ENCODE data around the gene FOXRED2. TPM values are rescaled to one million over a fixed set of nuclear protein-coding genes. Genes with fewer than 3 reads are reported as not detected.

Gene FOXRED2
- total RNA-seq, 6 donors from 2014 or later, result 6.0 to 27.2 (median 12.9) TPM

DNA sequence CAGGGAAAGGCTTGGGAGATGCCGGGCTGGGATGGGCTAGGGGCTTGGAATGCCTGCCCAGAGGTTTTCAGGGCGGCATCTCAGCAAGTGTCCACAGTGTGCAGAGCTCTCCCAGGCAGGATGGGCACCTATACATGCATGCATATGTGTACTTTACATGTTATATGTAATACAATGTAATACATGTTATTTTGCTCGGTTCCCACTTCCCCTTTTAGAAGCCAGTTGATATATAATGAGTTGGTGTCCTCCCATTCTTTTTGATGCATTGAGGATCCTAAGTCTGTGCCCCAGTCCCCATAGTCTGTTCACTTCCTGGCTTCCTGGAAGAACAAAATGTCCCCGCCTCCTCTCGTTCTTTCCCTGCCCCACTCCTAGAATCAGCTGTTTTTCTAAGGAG is 42.2 kb upstream of the FOXRED2 start:
- Histone ChIP-seq H3K36me3 (no peaks in the 10 kb centered on the region), H3K27me3 (no peaks in the 10 kb centered on the region), H3K4me1 (no peaks in the 10 kb centered on the region), H3K9me3 (no peaks in the 10 kb centered on the region), H3K4me3 (no peak overlapping the region), H3K27ac (no peak overlapping the region)
- 53 to 60% methylated on average over 5 of the region's 5 CpGs for whole genome bisulfite sequencing, 2 donors
- TF ChIP-seq POLR2A (IDR thresholded peaks at IDR 0.05), result no peak
- no peak for TF ChIP-seq POLR2AphosphoS5 (IDR thresholded peaks at IDR 0.05)
- no peak for TF ChIP-seq EP300 (IDR thresholded peaks at IDR 0.05)
- TF ChIP-seq, protein P1, sequence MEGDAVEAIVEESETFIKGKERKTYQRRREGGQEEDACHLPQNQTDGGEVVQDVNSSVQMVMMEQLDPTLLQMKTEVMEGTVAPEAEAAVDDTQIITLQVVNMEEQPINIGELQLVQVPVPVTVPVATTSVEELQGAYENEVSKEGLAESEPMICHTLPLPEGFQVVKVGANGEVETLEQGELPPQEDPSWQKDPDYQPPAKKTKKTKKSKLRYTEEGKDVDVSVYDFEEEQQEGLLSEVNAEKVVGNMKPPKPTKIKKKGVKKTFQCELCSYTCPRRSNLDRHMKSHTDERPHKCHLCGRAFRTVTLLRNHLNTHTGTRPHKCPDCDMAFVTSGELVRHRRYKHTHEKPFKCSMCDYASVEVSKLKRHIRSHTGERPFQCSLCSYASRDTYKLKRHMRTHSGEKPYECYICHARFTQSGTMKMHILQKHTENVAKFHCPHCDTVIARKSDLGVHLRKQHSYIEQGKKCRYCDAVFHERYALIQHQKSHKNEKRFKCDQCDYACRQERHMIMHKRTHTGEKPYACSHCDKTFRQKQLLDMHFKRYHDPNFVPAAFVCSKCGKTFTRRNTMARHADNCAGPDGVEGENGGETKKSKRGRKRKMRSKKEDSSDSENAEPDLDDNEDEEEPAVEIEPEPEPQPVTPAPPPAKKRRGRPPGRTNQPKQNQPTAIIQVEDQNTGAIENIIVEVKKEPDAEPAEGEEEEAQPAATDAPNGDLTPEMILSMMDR (IDR thresholded peaks at IDR 0.05), result no peak
- DNase-seq (no peak), ATAC-seq (ENCODE audit: low FRiP score in 2 of 2) (no peak)

DNA sequence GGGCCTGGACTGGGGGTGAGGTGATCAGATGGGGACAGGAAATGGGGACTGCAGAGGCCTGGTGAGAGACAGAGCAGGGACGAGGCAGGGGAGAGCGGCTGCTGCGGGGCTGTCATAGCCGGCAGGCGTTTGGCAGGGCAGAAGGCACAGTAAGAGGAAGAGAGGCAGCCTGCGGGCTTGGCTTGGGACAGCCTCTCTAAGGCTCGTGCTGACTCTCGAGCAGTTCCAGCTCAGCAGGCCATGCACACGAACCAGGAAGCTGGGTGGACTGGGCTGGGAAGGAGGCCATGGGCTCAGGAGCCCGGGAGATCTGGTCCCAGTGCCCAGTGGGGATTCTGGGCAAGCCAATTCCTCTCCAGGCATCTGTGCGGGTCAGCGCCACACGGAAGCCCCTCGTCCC is 41.8 kb upstream of the FOXRED2 start:
- H3K36me3 ChIP-seq, result no peaks in the 10 kb centered on the region
- peak in 1 of 2 donors; percentile 58 for DNase-seq
- 45 to 57% methylated on average over 10 to 13 of the region's 14 CpGs for WGBS, 2 donors
- peak; percentile 32 to 38 for ATAC-seq (ENCODE audit: low FRiP score in 2 of 2)
- H3K27me3 ChIP-seq, result no peaks in the 10 kb centered on the region
- H3K9me3 ChIP-seq, result no peaks in the 10 kb centered on the region
- no peaks in the 10 kb centered on the region for H3K4me1 ChIP-seq
- no peak overlapping the region for H3K27ac ChIP-seq
- no peak overlapping the region for H3K4me3 ChIP-seq
- TF ChIP-seq POLR2A (IDR thresholded peaks at IDR 0.05) (no peak), POLR2AphosphoS5 (IDR thresholded peaks at IDR 0.05) (no peak)

DNA sequence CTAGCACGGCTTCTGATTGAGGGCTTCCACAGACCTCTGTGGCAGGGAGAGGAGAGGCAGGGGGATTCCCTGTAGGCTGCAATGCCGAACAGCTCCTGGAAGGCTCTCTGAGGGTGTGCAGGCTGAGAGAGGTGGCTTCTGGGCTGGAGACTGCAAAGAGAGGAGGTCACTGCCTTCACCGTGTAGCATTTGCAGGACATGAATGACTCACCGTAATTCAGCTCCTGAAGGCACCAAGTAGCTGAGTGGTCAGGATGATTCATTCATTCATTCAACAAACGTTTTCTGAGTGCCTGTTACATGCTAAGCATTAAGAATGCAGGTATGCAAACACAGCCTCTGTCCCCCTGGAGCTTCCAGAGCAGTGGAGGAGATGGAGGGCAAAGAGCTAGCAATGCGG is 40.1 kb upstream of the FOXRED2 start:
- no peaks in the 10 kb centered on the region for H3K4me1 ChIP-seq
- TF ChIP-seq, protein P1 (IDR thresholded peaks at IDR 0.05), result no peak
- no peak for TF ChIP-seq POLR2A (IDR thresholded peaks at IDR 0.05)
- TF ChIP-seq EP300 (IDR thresholded peaks at IDR 0.05), result no peak
- no peak for TF ChIP-seq POLR2AphosphoS5 (IDR thresholded peaks at IDR 0.05)
- no peak for ATAC-seq (ENCODE audit: low FRiP score in 2 of 2)
- no peak overlapping the region for H3K4me3 ChIP-seq
- H3K36me3 ChIP-seq, result no peaks in the 10 kb centered on the region
- WGBS, 2 donors, result 51 to 61% methylated on average over 5 to 6 of the region's 6 CpGs
- H3K27ac ChIP-seq, result no peak overlapping the region
- no peaks in the 10 kb centered on the region for H3K9me3 ChIP-seq
- DNase-seq, result no peak
- H3K27me3 ChIP-seq, result no peaks in the 10 kb centered on the region

DNA sequence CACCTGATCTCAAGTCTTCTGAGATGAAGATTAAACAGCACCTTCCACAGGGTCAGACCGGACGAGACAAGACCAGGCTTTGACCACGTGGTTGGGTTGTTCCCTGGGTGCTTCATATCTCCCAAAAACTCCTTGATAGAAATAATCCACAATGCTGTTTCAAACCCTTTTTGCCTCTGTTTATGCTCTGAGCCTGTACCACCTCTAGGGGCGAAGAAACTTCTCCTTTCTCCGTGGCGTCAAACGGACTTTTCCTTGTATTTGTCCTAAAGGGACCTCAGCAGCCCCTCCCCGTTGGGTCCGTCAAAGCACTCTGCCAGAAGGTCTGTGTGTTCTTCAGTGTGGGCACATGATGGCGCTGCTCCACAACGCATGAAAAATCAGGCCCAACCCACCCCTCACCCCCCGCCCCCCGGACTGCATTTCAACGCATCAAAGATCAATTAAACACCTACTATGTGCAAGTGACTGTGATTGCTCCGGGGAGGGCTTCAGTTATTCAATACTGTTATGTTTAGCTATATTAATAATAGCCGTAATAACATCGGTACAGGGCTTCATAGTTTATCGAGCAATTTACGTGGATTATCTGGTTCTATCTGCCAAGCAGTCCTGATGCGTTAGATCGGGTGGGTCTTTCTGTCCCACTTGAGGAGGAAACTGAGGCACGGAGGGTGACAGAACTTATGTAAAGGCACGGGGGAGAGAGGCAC is 39.4 kb upstream of the FOXRED2 start:
- peak in 1 of 2 donors; percentile 38 for DNase-seq
- H3K4me1 ChIP-seq, result no peaks in the 10 kb centered on the region
- no peaks in the 10 kb centered on the region for H3K9me3 ChIP-seq
- TF ChIP-seq, protein P1 (IDR thresholded peaks at IDR 0.05), result peak in 4 of 6 experiments; percentile 17 to 41 (median 25)
- no peak for TF ChIP-seq EP300 (IDR thresholded peaks at IDR 0.05)
- H3K36me3 ChIP-seq, result no peaks in the 10 kb centered on the region
- ATAC-seq (ENCODE audit: low FRiP score in 2 of 2), result peak in 1 of 2 donors; percentile 79
- no peak overlapping the region for H3K4me3 ChIP-seq
- no peak overlapping the region for H3K27ac ChIP-seq
- WGBS, 2 donors, result 29 to 30% methylated on average over 23 of the region's 23 CpGs
- H3K27me3 ChIP-seq, result no peaks in the 10 kb centered on the region

DNA sequence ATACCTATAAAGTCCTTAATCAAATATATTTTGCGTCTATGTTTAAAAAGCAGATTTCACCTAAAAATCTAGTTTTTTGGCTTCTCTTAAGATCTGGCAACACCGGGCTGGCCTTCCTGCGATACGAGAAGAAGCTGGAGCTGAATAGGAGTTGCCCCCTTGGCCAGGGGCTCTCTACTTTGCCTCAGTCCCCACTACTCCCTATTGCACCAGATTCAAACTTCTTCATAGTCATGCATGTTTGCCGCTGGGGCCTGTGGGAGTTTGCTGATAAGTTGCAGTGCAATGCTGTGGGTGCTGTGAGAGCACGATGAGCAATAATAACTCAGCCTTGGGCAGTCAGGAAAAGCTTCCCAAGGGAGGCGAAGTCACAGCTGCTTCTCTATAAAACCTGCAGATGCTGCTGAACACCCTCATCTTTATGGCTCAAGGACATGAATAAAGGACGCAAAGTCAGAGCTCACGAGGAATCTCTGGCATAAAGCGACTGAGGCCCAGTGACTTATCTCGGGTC is 37.3 kb upstream of the FOXRED2 start:
- Histone ChIP-seq H3K9me3 (no peaks in the 10 kb centered on the region), H3K4me3 (no peak overlapping the region), H3K36me3 (no peaks in the 10 kb centered on the region), H3K27ac (no peak overlapping the region), H3K4me1 (no peaks in the 10 kb centered on the region), H3K27me3 (no peaks in the 10 kb centered on the region)
- DNase-seq (no peak), ATAC-seq (ENCODE audit: low FRiP score in 2 of 2) (no peak)
- WGBS, 2 donors, result 90 to 95% methylated on average over 11 of the region's 11 CpGs
- TF ChIP-seq EP300 (IDR thresholded peaks at IDR 0.05) (no peak), POLR2A (IDR thresholded peaks at IDR 0.05) (no peak), POLR2AphosphoS5 (IDR thresholded peaks at IDR 0.05) (no peak)
- TF ChIP-seq, protein P1 (IDR thresholded peaks at IDR 0.05), result no peak
